Endometrial microvascular endothelial cells (primary cell): ENCODE results near the gene IGSF6. TPM values are rescaled to one million over a fixed set of nuclear protein-coding genes. Genes with fewer than 3 reads are reported as not detected.
"Not testable (repeated sequence)": the region's sequence is repeated elsewhere in the genome, so short reads cannot be mapped to it uniquely, and the experiment has no call there.

Experiments
- in situ Hi-C: cut with HindIII; loops from 2 replicates; pipeline ENCODE4 v1.10.0; 2017; ENCODE audit warnings: low sequenced_read_pairs, low pct_unique_long_range_greater_than_20kb; ENCODE audit errors: inconsistent ontology term
- total RNA-seq: library from RNA; depleted of rRNA; stranded (reverse); fragments of >200 nt; gene quantifications from one replicate; pipeline ENCODE4 v1.2.3, GENCODE V29; 2015; ENCODE audit errors: inconsistent ontology term

Gene IGSF6
- total RNA-seq, 1 donor from 2014 or later = not detected

DNA sequence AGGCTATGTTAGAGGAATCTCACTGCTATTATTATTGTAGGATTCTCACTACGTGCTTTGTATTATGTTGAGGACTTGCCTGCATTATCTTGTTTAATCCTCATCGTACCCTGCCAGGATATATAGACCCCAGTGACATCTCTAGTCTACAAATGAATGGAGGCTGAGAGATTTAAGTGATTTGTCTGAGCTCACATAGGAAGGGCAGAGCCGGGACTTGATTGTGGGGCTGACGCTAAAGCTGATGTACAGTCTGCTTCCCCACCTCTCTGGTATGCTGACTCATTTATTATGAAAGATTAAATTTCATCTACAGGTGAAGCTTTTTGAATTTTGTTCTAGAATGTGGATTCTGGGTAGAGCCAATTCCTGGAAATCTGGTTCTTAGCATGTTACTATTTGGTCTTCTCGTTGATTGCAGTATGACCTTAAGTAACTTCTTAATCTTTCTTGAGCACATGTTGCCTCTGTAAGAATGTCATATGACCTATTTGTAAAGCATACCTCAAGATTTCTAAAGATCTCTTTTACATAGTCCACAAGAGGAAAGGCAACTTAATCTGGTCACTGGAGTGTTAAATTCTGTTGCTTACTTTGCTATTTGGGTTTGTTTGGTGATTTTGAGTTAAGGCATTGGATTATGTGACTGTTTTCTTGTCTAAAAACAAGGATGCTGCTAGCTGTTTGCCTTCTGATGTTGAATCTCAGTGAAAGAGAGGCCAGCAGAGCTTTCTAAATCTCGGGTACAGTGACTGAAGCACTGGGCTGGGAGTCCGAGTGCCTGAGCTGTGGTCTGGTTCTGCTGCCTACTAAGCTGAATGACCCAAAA lies 40.6 kb downstream of the IGSF6 start:
- in situ Hi-C loops = no loop called here

GRCh38 chr16:21611198-21611555 lies 41.2 kb downstream of the IGSF6 start:
- in situ Hi-C loops = no loop called here

- in situ Hi-C loops = no loop called here
Measured at GRCh38 chr16:21610766-21611165, 41.6 kb downstream of the IGSF6 start.

DNA sequence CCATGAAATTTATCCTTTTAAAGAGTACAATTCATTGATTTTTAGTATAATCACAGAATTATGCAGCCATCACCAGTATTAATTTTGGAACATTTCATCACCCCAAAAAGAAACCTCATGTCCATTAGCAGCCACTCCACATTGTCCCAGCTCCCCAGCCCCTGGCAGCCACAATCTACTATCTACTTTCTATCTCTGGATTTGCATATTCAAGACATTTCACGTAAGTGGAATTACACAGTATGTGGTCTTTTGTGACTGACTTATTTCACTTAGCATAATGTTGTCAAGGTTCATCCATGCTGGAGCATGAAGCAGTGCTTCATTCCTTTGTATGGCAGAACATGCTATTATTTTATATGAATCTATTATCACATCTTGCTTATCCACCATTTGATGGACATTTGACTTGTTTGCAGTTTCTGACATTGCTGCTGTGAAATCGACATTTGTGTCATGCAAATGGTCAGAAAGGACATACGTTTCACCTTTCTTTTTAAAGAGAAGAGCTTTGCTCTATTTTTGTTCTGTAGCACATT lies 42.3 kb downstream of the IGSF6 start:
- in situ Hi-C loops = no loop called here

GRCh38 chr16:21608639-21609328 lies 43.6 kb downstream of the IGSF6 start:
- in situ Hi-C loops = no loop called here

DNA sequence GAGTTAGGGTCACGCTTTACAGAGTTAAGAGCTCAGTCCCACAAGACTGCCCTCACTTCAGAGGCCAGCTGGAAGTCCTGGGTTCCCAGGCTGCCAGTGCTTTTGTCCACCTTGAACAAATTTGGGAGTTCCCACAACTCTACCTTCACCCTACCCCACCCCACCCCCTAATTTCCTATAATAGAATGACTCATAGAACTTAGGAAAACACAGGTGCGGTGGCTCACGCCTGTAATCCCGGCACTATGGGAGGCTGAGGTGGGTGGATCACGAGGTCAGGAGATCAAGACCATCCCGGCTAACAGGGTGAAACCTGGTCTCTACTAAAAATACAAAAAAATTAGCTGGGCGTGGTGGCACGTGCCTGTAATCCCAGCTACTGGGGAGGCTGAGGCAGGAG lies 46.6 kb downstream of the IGSF6 start:
- in situ Hi-C loops = not testable (repeated sequence)

GRCh38 chr16:21603928-21604327 lies 48.5 kb downstream of the IGSF6 start:
- in situ Hi-C loops = no loop called here

DNA sequence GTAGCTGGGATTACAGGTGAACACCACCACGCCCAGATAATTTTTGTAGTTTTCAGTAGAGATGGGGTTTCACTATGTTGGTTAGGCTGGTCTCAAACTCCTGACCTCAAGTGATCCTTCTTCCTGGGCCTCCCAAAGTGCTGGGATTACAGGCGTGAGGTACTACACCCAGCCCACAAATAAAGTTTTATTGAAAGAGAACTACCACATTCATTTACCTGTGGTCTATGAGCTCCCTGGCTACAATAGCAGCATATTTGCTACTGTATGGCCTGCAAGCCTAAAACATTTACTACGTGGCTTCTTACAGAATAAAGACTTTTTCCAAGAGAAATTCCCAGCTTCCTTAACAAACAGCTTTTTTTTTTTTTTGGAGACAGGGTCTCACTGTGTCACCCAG lies 49.6 kb downstream of the IGSF6 start:
- in situ Hi-C loops = no loop called here

GRCh38 chr16:21600031-21600773 lies 52.2 kb downstream of the IGSF6 start:
- in situ Hi-C loops = no loop called here

GRCh38 chr16:21599122-21600030 lies 53.0 kb downstream of the IGSF6 start, which contains the start of gene METTL9:
Gene METTL9 (plus strand): TSS chr16:21599577. CDS start chr16:21599734, 157 bp downstream.
- in situ Hi-C loops = no loop called here

DNA sequence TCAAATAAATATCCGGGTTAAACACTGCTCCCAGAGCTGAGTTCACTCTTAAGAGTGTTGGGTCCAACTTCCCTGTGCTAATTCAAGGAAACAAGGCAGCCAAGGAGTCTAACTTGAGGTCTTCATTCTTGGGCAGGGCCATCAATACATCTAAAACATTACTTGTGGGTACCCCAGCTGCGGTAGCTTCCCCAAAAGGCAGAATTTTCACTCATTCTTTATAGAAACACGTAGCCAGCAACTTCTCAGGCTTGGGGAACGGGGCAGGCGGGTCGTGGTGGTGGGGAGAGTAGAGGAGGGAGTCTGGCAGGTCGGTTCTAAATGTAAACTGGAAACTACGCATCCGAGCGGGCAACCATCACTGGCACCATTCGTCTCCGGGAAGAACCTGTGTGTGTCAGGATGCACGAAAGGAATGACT lies 53.7 kb downstream of the IGSF6 start:
- in situ Hi-C loops = no loop called here

- in situ Hi-C loops = no loop called here
Measured at GRCh38 chr16:21598206-21598605, 54.2 kb downstream of the IGSF6 start.

DNA sequence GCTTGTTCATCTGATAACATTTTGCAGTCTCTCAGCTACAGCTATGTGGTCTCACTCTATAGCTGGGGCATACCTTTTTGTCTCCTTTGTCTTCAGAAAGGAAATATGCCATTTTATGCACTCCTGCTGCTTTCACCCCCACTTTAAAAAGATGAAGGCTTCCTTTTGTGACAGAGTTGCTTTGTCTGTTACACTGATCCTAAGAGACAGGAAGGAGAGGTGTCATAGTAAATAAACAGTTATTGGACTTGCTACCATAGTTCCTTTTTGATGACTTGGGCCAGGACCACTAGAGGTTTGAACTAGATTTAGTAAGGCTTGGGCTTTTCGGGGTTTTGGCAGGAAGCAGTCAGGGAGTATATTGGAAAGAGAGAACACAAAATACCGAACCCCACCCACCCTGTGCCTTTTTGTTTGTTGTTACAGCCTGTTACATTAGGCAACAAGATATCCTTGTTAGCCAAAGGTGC lies 54.8 kb downstream of the IGSF6 start:
- in situ Hi-C loops = no loop called here

GRCh38 chr16:21593530-21594289 lies 58.7 kb downstream of the IGSF6 start:
- in situ Hi-C loops = no loop called here

- in situ Hi-C loops = no loop called here
Measured at GRCh38 chr16:21592191-21592590, 60.2 kb downstream of the IGSF6 start.

- in situ Hi-C loops = no loop called here
Measured at GRCh38 chr16:21590796-21591195, 61.6 kb downstream of the IGSF6 start.

DNA sequence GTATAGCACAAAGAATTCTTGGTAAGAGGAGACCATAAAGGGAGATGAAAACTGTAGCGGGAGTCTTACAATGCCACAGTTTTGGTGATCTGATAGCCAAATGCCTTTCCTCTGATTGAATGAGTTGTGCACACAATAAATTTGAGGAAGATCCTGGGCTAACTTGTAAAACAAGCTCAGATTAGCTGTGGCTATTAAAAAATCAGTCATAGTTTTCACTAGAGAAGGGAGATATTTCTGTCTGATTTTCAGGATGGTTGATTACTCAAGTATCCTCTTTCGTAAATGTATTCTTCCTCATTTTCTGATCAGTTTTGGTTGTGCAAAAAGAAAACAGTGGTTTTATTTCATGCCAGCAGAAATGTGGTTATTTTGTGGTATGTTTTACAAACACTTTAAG lies 62.1 kb downstream of the IGSF6 start:
- in situ Hi-C loops = no loop called here

DNA sequence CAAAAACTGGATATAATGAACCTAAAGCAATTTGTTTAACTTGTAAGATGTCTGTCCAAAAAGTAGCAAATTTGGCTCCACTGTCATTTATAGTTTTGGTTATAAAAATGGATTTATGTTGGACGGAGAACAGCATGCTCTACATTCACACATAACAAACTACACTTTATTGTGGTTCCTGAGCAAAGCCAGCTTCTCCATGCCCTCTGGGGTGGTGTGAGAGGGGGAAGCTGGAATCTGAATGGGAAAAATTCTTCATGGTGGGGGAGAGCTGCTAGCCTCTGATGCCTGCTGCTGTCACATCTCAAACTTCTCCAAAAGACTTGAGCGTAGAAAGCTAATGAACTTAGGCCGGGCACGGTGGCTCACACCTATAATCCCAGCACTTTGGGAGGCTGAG lies 62.9 kb downstream of the IGSF6 start:
- in situ Hi-C loops = no loop called here
